ENCODE measurements around the gene SPAG16.

- TF ChIP-seq CTCF (tag by site-specific recombination; IDR thresholded peaks at IDR 0.05): no peak
- TF ChIP-seq ZNF426 (tag by site-specific recombination; IDR thresholded peaks at IDR 0.05): no peak
- TF ChIP-seq ZNF146 (tag by site-specific recombination; IDR thresholded peaks at IDR 0.05): no peak
- no peak for TF ChIP-seq BCL11B (tag by site-specific recombination; IDR thresholded peaks at IDR 0.05; ENCODE audit: low read depth)
- TF ChIP-seq ZNF513 (tag by site-specific recombination; IDR thresholded peaks at IDR 0.05): no peak
- TF ChIP-seq ZBTB8A (tag by site-specific recombination; IDR thresholded peaks at IDR 0.05): no peak
- TF ChIP-seq, protein P1, sequence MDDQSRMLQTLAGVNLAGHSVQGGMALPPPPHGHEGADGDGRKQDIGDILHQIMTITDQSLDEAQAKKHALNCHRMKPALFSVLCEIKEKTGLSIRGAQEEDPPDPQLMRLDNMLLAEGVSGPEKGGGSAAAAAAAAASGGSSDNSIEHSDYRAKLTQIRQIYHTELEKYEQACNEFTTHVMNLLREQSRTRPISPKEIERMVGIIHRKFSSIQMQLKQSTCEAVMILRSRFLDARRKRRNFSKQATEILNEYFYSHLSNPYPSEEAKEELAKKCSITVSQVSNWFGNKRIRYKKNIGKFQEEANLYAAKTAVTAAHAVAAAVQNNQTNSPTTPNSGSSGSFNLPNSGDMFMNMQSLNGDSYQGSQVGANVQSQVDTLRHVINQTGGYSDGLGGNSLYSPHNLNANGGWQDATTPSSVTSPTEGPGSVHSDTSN (CRISPR knock-in tag; IDR thresholded peaks at IDR 0.05): no peak
- TF ChIP-seq SP3 (tag by site-specific recombination; IDR thresholded peaks at IDR 0.05): no peak
- TF ChIP-seq ZSCAN30 (tag by site-specific recombination; IDR thresholded peaks at IDR 0.05): no peak
- no peak for TF ChIP-seq ZNF785 (tag by site-specific recombination; IDR thresholded peaks at IDR 0.05)
Observed at GRCh38 chr2:214180686-214181085, 896.4 kb downstream of the SPAG16 start.
